IPS-18c (cell line): Measurements from ENCODE around the gene SPIRE1.
"Not testable (repeated sequence)": the region's sequence is repeated elsewhere in the genome, so short reads cannot be mapped to it uniquely, and the experiment has no call there.

ENCODE experiments used
- H3K4me3 ChIP-seq: 2 replicates; pipeline ENCODE4 v1.7.0; 2013; ENCODE audit warnings: low read depth, mild to moderate bottlenecking, low read length, moderate library complexity; ENCODE audit not compliant: insufficient read depth
- H3K9me3 ChIP-seq: one replicate; pipeline ENCODE4 v1.6.1; 2013; ENCODE audit warnings: mild to moderate bottlenecking, low read length, moderate library complexity; ENCODE audit not compliant: control insufficient read depth, insufficient read depth

SPIRE1 gene

GRCh38 chr18:12491611-12492435, 166.1 kb downstream of the SPIRE1 start:
- no peaks in the 10 kb centered on the region for H3K9me3 ChIP-seq
- H3K4me3 ChIP-seq: no peak overlapping the region

DNA sequence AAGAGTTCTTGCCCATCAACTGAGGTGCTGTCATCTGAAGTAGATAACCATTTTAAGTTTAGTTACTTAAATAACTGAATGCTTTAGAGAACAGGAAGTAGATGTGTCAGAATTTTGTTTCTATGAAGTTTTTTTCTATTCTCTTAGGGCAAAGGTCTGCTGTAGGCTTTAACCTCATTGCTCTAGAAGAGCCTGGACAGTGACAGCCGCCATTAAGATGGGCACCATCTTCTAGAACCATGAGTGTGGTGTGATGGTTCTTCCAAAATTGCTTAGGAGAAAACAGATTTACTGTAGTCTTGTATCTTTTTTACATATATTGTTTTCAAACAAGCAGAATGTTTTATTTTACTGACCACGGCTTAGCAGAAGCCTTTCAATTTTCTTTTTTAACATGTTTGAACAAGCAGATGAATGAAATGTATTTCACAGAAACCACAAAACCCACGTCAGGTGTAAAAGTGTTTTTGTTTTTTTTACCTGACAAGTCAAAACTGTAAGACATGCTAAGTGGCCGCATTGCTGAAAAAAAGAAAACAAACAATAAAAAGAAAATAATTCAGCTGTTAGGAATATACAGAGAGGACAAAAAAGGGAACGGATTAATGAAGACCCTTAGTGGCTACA, 172.3 kb downstream of the SPIRE1 start:
- H3K4me3 ChIP-seq: no peak overlapping the region

GRCh38 chr18:12481915-12482314, 176.0 kb downstream of the SPIRE1 start:
- H3K9me3 ChIP-seq, H3K4me3 ChIP-seq: not testable (repeated sequence)

More for the DNA sequence above, 172.3 kb downstream of the SPIRE1 start:
- no peaks in the 10 kb centered on the region for H3K9me3 ChIP-seq

DNA sequence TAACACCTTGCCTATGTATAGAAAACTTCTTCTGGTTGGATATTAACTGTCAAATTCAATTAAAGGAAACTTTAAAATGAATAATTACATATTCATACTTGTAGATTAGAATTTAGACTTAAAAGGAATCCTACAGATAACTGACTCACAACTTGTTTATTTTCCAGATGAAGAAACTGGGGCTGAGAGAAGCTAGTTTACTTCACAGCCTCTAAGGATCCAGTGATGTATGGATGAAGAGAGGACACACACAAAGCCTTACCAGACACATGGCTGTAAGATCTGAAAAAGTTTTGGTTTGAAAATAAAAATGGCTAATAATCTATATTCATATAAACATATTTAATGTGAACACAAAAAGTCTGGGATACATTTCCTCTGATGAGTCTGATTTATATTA, 177.9 kb downstream of the SPIRE1 start:
- Histone ChIP-seq H3K9me3 (no peaks in the 10 kb centered on the region), H3K4me3 (no peak overlapping the region)

DNA sequence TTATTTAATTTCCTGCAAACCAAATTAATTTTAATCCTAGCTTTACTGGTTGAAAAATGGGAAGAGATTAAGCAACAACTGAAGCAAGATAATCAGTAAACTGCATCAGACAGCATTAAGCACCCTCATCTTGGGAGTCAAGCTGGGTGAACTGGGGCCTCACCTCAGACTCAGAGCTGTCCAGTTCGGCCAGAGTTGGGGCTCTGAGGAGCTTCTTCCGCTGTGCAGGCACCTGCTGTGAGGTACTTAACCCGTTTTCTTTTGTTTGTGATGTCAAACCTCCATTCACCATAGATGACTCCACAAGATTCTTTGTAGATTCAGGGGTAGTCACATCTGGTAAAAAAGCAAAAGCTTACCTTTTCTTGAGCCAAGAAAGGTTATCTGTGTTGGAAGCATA, 178.4 kb downstream of the SPIRE1 start:
- Histone ChIP-seq H3K4me3 (no peak overlapping the region), H3K9me3 (no peaks in the 10 kb centered on the region)

DNA sequence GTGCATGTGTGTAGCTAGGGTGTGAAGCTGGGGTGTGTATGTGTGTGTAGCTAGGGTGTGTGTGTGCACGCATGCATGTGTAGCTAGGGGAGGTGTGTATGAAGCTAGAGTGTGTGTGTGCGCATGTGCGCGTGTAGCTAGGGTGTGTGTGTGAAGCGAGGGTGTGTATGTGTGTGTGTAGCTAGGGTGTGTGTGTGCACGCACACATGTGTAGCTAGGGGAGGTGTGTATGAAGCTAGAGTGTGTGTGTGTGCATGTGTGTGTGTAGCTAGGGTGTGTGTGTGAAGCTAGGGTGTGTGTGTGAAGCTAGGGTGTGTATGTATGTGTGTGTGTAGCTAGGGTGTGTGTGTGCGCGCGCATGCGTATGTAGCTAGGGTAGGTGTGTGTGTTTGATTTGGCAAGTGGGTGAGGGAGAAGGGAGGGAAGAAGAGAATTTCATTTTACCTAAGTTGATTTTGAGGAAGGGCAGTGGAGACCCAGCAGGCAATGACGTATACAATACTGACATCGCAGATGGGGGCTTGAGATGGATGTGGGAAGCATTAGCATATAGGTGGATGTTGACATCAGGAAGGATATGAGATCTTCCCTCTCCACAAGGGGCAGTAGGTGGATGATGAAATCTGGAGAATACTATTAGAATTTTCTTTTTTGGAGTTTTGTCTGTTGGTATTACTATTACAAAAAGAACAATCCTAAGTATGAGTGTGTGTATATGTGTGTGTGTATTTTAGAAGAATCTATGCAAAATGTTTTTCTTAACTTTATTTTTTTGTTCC, 179.4 kb downstream of the SPIRE1 start:
- Histone ChIP-seq H3K4me3 (no peak overlapping the region), H3K9me3 (no peaks in the 10 kb centered on the region)

GRCh38 chr18:12477606-12478005, 180.3 kb downstream of the SPIRE1 start:
- Histone ChIP-seq H3K4me3 (no peak overlapping the region), H3K9me3 (no peaks in the 10 kb centered on the region)

- H3K9me3 ChIP-seq: no peaks in the 10 kb centered on the region
- H3K4me3 ChIP-seq: no peak overlapping the region
These were observed 181.0 kb downstream of the SPIRE1 start for GRCh38 chr18:12476955-12477354.

DNA sequence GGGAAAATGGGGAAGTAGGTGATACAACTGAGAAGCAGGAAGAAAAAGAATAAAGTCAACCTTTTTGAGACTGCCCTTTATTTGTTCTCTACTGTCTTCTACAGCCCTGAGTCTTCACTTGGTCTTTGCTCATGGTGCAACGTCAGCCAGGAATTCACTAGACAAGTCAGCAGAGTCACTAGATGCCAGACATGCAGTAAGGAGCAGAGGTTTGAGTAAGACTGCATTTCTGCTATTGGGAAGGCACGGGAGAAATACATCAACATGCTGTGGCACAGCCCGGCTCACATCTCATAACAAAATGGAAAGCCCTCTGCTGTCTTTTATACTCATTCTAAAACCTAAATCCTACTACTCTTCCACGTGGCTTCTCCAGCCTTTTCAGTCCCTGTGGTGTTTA, 183.0 kb downstream of the SPIRE1 start:
- no peak overlapping the region for H3K4me3 ChIP-seq
- H3K9me3 ChIP-seq: no peaks in the 10 kb centered on the region

DNA sequence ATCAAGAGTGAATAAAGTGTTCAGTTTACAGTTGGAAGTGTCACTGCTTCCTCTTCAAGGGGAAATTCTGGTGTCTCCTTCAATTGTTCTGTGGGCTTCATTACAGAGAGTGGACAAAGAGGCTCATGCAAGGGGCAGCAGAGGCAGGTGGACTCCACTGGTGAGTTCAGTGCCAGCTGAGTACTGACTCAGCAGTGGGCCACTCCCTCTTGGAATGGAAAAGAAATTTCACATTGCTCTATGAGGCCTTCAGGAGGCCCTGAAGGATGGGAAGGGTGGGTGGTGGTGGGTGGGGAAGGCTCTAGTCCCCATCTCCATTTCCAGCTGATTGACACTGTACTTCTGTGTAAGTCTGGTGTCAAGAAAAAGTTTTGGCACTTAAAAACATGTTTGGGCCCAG, 183.8 kb downstream of the SPIRE1 start:
- no peak overlapping the region for H3K4me3 ChIP-seq
- H3K9me3 ChIP-seq: no peaks in the 10 kb centered on the region

DNA sequence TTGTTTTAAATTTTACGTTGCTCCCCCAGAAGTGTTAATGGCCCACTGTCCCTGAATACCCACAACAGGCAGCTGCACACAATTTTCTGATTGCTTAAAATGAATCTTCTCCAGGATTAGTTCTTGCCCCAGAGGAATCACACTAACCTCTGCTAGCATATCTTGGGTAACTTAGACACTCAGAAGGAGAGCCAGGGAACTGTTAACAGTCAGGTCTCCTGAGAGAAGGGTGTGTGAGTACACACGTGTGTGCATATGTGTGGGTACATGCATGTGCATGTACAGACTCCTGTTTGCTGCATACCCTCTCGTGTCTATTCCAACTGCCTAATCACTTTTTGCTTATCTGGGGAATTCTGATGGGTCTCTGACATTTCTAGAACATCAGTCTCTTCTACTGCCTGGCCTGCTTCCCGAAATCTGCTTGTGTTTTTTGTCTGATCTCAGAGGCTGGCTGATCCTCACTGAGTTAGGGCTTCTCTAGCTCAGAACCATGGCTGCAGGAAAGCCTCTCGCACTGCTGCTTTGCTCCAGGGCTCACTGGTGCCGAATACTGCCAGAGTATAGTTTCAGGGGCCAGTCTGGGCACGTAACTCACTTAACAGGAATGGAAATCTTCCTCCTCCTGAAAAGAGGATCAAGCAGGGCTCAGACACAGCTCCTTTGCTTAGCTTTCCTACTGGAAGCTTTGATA, 187.4 kb downstream of the SPIRE1 start:
- Histone ChIP-seq H3K4me3 (no peak overlapping the region), H3K9me3 (no peaks in the 10 kb centered on the region)

- Histone ChIP-seq H3K4me3 (no peak overlapping the region), H3K9me3 (no peaks in the 10 kb centered on the region)
These were observed 189.5 kb downstream of the SPIRE1 start for GRCh38 chr18:12468445-12468844.

- Histone ChIP-seq H3K4me3 (no peak overlapping the region), H3K9me3 (no peaks in the 10 kb centered on the region)
These were observed 193.2 kb downstream of the SPIRE1 start for GRCh38 chr18:12464731-12465130.

DNA sequence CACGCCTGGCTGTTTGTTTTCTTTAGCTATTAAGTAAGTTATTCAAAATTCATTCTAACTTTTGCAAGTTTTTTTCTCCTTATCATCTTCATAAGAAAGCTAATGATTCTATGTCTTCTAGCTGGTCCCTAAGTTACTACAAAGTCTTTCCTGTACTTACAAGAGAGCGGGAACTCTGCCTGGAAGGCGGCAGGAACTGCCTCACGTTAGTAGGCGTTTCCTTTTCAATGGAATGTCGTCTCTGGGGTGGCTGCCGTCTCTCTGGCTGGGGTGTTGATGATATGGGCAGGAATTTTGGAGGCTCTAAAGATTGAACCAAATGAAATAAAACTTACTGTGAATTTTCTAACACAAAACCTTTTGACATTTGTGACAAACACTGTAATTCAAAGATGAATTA, 194.7 kb downstream of the SPIRE1 start:
- Histone ChIP-seq H3K4me3 (no peak overlapping the region), H3K9me3 (no peaks in the 10 kb centered on the region)

DNA sequence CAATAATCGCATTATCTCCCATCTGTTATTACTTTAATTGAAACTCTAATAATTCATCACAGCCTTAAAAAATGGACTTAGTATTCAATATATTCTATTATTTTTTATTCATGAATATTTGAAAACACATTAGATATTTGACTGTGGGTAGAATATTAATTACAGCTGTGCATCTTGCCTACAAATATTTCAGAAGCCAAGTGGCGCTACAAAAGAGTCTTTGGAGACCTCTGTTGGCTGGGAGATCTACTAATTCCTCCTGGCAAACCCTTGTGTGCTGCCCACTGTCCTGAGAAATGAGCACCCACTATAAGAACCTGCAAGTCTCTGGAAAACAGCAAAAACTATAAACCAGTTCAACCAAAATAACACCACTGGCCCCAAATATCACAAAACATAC, 195.7 kb downstream of the SPIRE1 start:
- H3K9me3 ChIP-seq: no peaks in the 10 kb centered on the region
- no peak overlapping the region for H3K4me3 ChIP-seq

DNA sequence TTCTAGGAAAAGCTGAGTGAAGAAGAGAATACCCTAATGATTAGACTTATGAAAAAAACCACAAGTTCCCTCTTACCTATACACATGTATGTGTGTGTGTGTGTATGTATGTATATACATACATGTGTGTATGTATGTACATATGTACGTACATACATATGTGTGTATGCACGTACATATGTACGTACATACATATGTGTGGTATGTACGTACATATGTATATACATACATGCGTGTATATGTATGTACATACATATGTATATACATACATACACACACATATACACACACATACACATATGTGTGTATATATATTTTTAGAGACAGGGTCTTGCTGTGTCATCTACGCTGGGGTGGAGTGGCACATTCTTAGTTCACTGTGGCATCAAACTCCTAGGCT, 196.6 kb downstream of the SPIRE1 start:
- no peaks in the 10 kb centered on the region for H3K9me3 ChIP-seq
- H3K4me3 ChIP-seq: no peak overlapping the region

GRCh38 chr18:12460874-12461273, 197.0 kb downstream of the SPIRE1 start:
- Histone ChIP-seq H3K4me3 (no peak overlapping the region), H3K9me3 (no peaks in the 10 kb centered on the region)
